OCI-LY3 (cell line): ENCODE measurements around the gene ARHGAP18.

Source experiments
- H2AFZ ChIP-seq: fragments of 200-600, 300-600 bp; shearing (Covaris generic); 2 replicates; pipeline ENCODE4 v1.6.0; 2014; ENCODE audit warnings: antibody characterized with exemption, low read depth, low read length
- H3K27ac ChIP-seq: fragments of 200-600, 300-600 bp; sonication (generic); 2 replicates; pipeline ENCODE4 v1.5.1; 2014; ENCODE audit warnings: mild to moderate bottlenecking, low read length, moderate library complexity, mixed read lengths
- H3K27me3 ChIP-seq: fragments of 200-600, 300-600 bp; sonication (generic); 2 replicates; pipeline ENCODE4 v1.6.1; 2014; ENCODE audit warnings: low read depth, low read length, mixed read lengths
- H3K36me3 ChIP-seq: fragments of 200-600, 300-600 bp; sonication (generic); replicated peaks from 2 replicates; pipeline ENCODE3; 2014; ENCODE audit warnings: low read depth, low read length, mixed read lengths
- H3K4me1 ChIP-seq: fragments of 300-600, 200-600 bp; sonication (generic); 2 replicates; pipeline ENCODE4 v1.6.1; 2014; ENCODE audit warnings: low read length, mixed read lengths
- H3K4me2 ChIP-seq: fragments of 200-600, 300-600 bp; sonication (generic); 2 replicates; pipeline ENCODE4 v1.6.1; 2014; ENCODE audit warnings: low read length, mixed read lengths
- H3K4me3 ChIP-seq: fragments of 300-600, 200-600 bp; sonication (generic); 2 replicates; pipeline ENCODE4 v1.5.1; 2014; ENCODE audit warnings: antibody characterized with exemption, mild to moderate bottlenecking, low read length, moderate library complexity
- H3K79me2 ChIP-seq: fragments of 300-600, 200-600 bp; shearing (Covaris generic); 2 replicates; pipeline ENCODE4 v1.6.1; 2014; ENCODE audit warnings: mild to moderate bottlenecking, low read length, mixed read lengths
- H3K9ac ChIP-seq: fragments of 300-600, 200-600 bp; shearing (Covaris generic); 2 replicates; pipeline ENCODE4 v1.6.0; 2014; ENCODE audit warnings: mild to moderate bottlenecking, low read length, moderate library complexity
- H3K9me3 ChIP-seq: fragments of 200-600, 300-600 bp; shearing (Covaris generic); 2 replicates; pipeline ENCODE4 v1.6.1; 2014; ENCODE audit warnings: low read length, mixed read lengths; ENCODE audit not compliant: insufficient read depth
- H4K20me1 ChIP-seq: fragments of 200-600, 300-600 bp; sonication (generic); 2 replicates; pipeline ENCODE4 v1.6.1; 2016; ENCODE audit warnings: low read length, mixed read lengths; ENCODE audit not compliant: insufficient read depth
- CTCF ChIP-seq: fragments of 200-600, 300-600 bp; sonication (generic); IDR thresholded peaks from 2 replicates; pipeline ENCODE4 v1.5.1; 2014; ENCODE audit warnings: antibody characterized with exemption, low read length, low read depth
- EZH2phosphoT487 ChIP-seq: fragments of 200-600 bp; shearing (Covaris generic); IDR thresholded peaks from 2 replicates; pipeline ENCODE4 v1.6.1; 2018; ENCODE audit warnings: antibody characterized with exemption, mixed run types, low read depth

Gene ARHGAP18

GRCh38 chr6:129632172-129632613, 77.8 kb downstream of the ARHGAP18 start:
- H3K4me2 ChIP-seq: no peak overlapping the region
- no peak overlapping the region for H3K27ac ChIP-seq
- H3K9ac ChIP-seq: no peak overlapping the region
- H4K20me1 ChIP-seq: no peaks in the 10 kb centered on the region
- peaks cover 8% of the 10 kb centered on the region for H3K36me3 ChIP-seq
- H3K79me2 ChIP-seq: no peaks in the 10 kb centered on the region
- no peak overlapping the region for H3K4me3 ChIP-seq
- H3K4me1 ChIP-seq: peaks cover 20% of the 10 kb centered on the region
- H3K9me3 ChIP-seq: no peaks in the 10 kb centered on the region
- no peak overlapping the region for H2AFZ ChIP-seq
- H3K27me3 ChIP-seq: no peaks in the 10 kb centered on the region
- TF ChIP-seq EZH2phosphoT487 (no peak), CTCF (no peak)

- H3K79me2 ChIP-seq: no peaks in the 10 kb centered on the region
- H3K27me3 ChIP-seq: no peaks in the 10 kb centered on the region
- no peak overlapping the region for H3K4me3 ChIP-seq
- no peaks in the 10 kb centered on the region for H3K9me3 ChIP-seq
- H3K4me2 ChIP-seq: no peak overlapping the region
- no peaks in the 10 kb centered on the region for H4K20me1 ChIP-seq
- peaks cover 22% of the 10 kb centered on the region for H3K4me1 ChIP-seq
- H3K27ac ChIP-seq: no peak overlapping the region
- no peak overlapping the region for H3K9ac ChIP-seq
- H3K36me3 ChIP-seq: peaks cover 8% of the 10 kb centered on the region
- H2AFZ ChIP-seq: no peak overlapping the region
- TF ChIP-seq CTCF (no peak), EZH2phosphoT487 (no peak)
These were observed 78.9 kb downstream of the ARHGAP18 start for GRCh38 chr6:129631070-129631469.

- Histone ChIP-seq H3K27ac (no peak overlapping the region), H3K79me2 (no peaks in the 10 kb centered on the region), H3K36me3 (peaks cover 8% of the 10 kb centered on the region), H3K9me3 (no peaks in the 10 kb centered on the region), H4K20me1 (no peaks in the 10 kb centered on the region), H3K9ac (no peak overlapping the region), H3K4me3 (no peak overlapping the region), H3K4me1 (peaks cover 19% of the 10 kb centered on the region), H2AFZ (no peak overlapping the region), H3K27me3 (no peaks in the 10 kb centered on the region), H3K4me2 (no peak overlapping the region)
- TF ChIP-seq EZH2phosphoT487 (no peak), CTCF (no peak)
These were observed 79.4 kb downstream of the ARHGAP18 start for GRCh38 chr6:129630596-129630995.

- no peak overlapping the region for H2AFZ ChIP-seq
- H3K9me3 ChIP-seq: no peaks in the 10 kb centered on the region
- no peak overlapping the region for H3K27ac ChIP-seq
- TF ChIP-seq CTCF (no peak), EZH2phosphoT487 (no peak)
- peaks cover 19% of the 10 kb centered on the region for H3K4me1 ChIP-seq
- H3K4me3 ChIP-seq: no peak overlapping the region
- H3K36me3 ChIP-seq: peaks cover 2% of the 10 kb centered on the region
- H3K79me2 ChIP-seq: no peaks in the 10 kb centered on the region
- no peak overlapping the region for H3K4me2 ChIP-seq
- H3K27me3 ChIP-seq: no peaks in the 10 kb centered on the region
- no peaks in the 10 kb centered on the region for H4K20me1 ChIP-seq
- H3K9ac ChIP-seq: no peak overlapping the region
These were observed 81.7 kb downstream of the ARHGAP18 start for GRCh38 chr6:129628101-129628815.
